GM18505 (cell line): ENCODE measurements around the gene TNNT3.

ENCODE experiments used
- ATAC-seq: cut with Tn5 transposase; IDR thresholded peaks from one replicate; pipeline ENCODE4 v1.9.1; 2021; ENCODE audit not compliant: unreplicated experiment
- POLR2A ChIP-seq: IDR thresholded peaks from 4 replicates; pipeline ENCODE4 v1.6.1; 2011; ENCODE audit warnings: borderline replicate concordance; ENCODE audit not compliant: insufficient read depth, insufficient read length; ENCODE audit errors: extremely low read depth

Gene TNNT3

DNA sequence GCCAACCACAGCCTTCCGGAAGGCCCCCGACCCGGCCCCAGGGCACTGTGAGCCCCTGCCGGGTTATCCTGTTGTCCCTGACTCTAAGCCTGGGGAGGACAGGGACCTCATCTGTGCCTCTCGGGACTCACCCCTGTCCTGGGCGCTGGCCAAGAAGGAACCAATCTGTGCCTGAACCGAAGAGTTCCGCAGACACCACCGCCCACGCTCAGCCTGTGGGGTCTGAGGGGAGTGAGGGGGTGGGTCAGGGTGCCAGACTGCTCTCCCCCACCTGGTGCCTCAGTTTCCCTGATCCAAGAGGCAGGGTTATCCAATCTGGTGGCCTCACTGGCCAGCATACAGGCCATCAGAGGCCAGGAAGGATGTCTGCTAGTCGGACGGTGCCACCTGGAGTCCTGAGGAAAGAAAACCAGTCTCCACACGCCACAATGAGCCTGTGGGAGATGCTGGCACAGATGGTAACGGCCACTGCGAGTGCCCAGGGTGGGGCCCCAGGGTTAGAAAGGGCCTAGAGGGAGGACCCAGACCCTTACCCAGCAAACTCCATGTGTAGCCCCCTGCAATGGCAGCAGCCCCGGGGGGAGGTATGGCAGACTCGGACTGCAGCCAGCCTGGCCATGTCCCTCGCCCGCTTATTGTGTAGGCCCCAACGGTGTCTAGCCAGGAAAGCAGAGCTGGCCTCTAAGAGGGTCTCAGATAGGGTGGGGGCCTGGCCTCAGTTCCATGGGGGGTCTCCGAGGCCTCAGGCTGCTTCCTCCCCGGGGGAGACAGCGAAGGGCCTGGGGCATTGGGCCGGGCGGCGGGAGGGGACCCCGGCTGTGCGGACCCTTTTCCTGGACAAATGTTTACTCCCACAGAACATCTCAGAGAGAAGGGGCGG is 827 bp upstream of the TNNT3 start:
- no peak for ATAC-seq
- no peak for TF ChIP-seq POLR2A

DNA sequence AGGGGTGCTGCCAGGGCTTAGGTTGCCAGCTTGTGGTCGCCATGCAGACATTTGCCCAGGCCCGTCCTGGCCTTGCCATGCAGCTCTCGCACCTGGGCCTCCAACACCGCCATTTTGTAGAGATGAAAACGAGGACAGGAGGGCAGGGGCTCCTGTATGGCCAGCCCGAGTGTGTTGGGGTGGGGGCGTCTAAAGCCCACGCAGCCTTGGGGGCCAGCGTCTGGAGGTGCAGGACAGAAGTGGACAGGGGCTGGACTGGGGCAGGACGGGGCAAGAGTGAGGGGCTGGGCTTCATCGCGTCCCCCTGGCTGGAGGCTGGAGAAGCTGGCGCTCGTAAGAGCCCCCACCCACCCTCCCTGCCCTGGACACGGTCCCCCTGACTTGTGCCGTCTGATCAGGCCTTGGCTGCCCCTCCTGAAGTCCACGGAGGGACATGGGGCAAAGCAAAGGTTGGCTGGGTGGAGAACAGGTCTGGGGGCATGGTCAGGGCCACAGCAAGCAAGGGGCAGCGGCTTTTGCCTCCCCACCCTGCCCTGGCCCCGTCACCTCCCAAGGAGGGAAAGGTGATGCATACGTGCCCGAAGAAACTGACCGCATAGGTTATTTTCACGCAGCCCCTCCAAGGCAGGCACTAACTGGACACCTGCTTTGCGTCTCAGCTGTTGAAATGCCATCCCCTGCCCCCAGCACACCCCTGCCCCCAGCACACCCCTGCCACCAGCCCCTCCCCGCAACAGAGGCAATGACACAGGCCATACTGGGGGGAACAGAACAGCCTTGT is 815 bp downstream of the TNNT3 start:
- no peak for TF ChIP-seq POLR2A
- no peak for ATAC-seq

DNA sequence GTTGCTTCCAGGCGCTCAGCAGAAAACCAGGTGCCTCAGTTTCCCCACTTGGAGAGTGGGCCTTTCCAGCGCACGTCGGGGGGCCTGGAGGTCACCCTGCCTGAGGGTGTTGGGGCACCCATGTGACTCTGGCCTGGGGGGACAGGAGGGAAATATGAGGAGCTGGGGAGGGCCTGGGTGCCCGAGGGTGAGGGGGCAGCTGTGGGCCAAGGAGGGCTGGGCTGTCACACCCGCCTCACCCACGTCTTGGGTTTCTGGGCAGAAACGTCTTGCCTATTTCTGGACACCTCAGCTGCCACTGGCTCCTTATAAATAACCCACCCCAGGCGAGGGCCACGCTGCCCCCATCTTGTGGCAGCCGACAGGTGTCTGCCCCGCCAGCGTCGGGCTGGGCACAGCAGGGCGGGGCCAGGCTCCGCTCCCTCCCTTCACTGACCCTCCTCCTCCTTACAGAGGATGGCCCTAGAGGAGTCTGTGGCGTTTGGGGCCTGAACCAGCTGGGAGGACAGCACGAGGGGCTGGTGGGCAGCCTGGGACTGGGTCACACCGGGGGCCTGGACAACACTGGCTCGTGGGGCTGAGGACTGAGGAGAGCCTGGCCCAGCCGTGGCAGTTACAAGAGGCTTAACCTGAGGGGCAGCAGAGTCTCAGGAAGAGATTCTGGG is 1.5 kb downstream of the TNNT3 start:
- no peak for TF ChIP-seq POLR2A
- no peak for ATAC-seq

GRCh38 chr11:1921574-1922141 is 2.2 kb downstream of the TNNT3 start:
- TF ChIP-seq POLR2A, result no peak
- ATAC-seq, result no peak

- TF ChIP-seq POLR2A, result no peak
Observed at GRCh38 chr11:1922481-1923081, 3.1 kb downstream of the TNNT3 start.

GRCh38 chr11:1923201-1923956 is 3.9 kb downstream of the TNNT3 start:
- TF ChIP-seq POLR2A, result no peak
- no peak for ATAC-seq

More at GRCh38 chr11:1922481-1923081, 3.1 kb downstream of the TNNT3 start:
- no peak for ATAC-seq

- no peak for TF ChIP-seq POLR2A
- ATAC-seq, result no peak
Observed at GRCh38 chr11:1924181-1924580, 4.7 kb downstream of the TNNT3 start.

GRCh38 chr11:1924646-1925372 is 5.3 kb downstream of the TNNT3 start:
- no peak for TF ChIP-seq POLR2A
- ATAC-seq, result no peak

DNA sequence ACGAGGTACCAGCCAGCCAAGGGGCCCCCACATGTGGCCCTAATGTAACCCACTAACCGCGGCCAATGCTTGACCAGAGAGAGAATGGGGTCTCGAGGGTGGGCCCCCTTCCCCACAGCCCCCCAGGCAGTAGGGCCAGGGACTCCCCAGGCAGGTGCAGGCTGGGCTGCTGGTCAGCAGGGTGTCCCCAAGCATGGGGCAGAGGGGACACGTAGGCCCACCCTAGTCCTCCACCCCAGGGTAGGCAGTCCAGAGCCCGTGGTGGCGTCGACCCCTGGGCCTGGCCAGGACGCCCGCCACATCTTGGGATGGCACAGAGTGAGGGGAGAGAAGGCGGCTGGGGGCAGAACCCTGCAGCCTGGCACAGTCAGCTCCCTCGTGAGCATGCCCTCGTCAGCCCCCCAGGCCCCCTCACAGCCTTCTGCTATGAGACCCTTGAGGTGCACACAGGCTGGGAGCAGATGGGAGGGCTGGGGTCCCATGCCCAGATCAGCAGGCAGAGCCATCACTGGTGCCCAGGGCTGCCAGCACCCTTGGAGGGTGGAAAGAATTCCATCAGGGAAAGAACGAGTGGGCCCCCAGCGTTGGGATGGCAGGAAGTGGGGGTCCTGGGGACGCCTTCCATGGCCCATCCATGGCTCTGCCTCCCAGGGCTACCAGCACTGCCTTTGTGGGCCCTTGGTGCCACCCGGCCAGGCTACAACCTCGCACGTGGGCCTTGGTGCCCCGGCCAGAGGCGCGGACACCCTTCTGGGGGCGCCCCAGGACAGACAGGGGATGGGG is 6.1 kb downstream of the TNNT3 start:
- ATAC-seq, result no peak
- no peak for TF ChIP-seq POLR2A

DNA sequence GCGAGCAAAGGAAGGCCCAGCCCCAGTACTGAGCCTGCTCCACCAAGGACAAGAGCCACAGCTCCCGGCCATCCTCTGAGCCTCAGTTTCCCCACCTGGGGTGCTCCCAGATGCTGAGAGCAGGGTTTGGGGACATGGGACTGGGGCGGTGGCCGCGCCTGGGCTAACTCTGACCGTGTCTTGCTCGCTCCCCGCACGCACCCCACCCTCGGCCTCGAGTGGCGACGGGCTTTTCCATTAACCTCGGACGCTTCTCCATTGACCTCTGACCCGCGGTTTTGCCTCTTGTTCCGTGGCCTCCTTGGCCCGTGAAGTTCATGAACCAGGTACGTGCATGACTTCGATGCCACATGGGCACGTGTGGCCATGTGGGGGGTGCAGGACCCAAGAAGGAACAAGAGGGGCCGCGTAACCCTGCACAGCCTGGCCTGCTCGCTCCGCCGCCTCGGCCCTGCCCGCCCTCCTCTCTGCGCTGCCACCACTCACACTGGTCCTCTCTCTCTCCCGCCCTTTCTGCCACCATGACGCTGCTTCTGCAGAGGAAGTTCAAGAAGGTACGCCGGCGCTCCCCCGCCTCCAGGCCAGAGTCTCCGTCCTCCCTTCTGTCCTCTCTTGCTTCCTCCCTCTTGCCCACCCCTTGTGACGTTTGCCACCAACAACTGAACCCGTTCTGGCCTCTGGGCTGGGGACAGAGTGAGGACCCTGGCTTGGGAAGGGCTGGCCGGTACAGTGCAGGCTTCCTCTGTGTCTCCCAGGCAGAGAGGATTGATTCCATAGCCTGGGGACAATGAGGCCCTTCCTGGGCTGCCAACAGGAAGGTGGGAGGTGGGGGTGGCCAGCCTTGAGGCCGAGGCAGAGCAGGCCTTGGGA is 6.9 kb downstream of the TNNT3 start:
- no peak for ATAC-seq
- TF ChIP-seq POLR2A, result no peak
